ENCODE measurements around the gene XKRX. TPM values are rescaled to one million over a fixed set of nuclear protein-coding genes. Genes with fewer than 3 reads are reported as not detected.

The XKRX gene
- total and polyA plus RNA-seq, 2 donors (not counting 1 experiment from before 2014, with no cell fraction given), result 0.02 to 0.17 TPM

GRCh38 chrX:100964362-100964761, 35.6 kb upstream of the XKRX start:
- DNase-seq (ENCODE audit: low read depth in 2 of 2), result no peak
- H3K27ac ChIP-seq (ENCODE audit: insufficient read depth, low read length), result no peak overlapping the region
- H2AFZ ChIP-seq (ENCODE audit: low read length), result no peak overlapping the region
- no peaks in the 10 kb centered on the region for H3K27me3 ChIP-seq (ENCODE audit: control insufficient read depth, insufficient read depth, low read length)
- H3K4me3 ChIP-seq (replicated peaks in 1 of 4; ENCODE audit: control extremely low read depth in 1 of 4, insufficient read depth in 1 of 4, low read depth in 3 of 4, low read length in 4 of 4), result no peak overlapping the region
- H3K4me1 ChIP-seq (ENCODE audit: control insufficient read depth, extremely low read depth, insufficient read depth, low read length), result no peaks in the 10 kb centered on the region
- H3K9me3 ChIP-seq (ENCODE audit: control insufficient read depth, insufficient read depth, low read depth, low read length), result no peaks in the 10 kb centered on the region
- TF ChIP-seq EZH2 (IDR thresholded peaks at IDR 0.05; ENCODE audit: low read length, missing control alignments) (no peak), CTCF (conservative IDR thresholded peaks at IDR 0.05 in 1 of 2, IDR thresholded peaks at IDR 0.05 in 1 of 2; ENCODE audit: low read depth in 1 of 2, low read length in 2 of 2) (no peak)
- no peaks in the 10 kb centered on the region for H4K20me1 ChIP-seq (ENCODE audit: control insufficient read depth, extremely low read depth, insufficient read depth, low read length)
- no peaks in the 10 kb centered on the region for H3K36me3 ChIP-seq (ENCODE audit: control insufficient read depth, insufficient read depth, low read length)
- H3K9ac ChIP-seq (ENCODE audit: insufficient read depth, low read length), result no peak overlapping the region
- no peaks in the 10 kb centered on the region for H3K79me2 ChIP-seq (ENCODE audit: control insufficient read depth, insufficient read depth, low read length)
- no peak overlapping the region for H3K4me2 ChIP-seq (ENCODE audit: extremely low read depth, insufficient read depth, low read length)

- Histone ChIP-seq H3K4me2 (ENCODE audit: extremely low read depth, insufficient read depth, low read length) (no peak overlapping the region), H3K9me3 (ENCODE audit: control insufficient read depth, insufficient read depth, low read depth, low read length) (no peaks in the 10 kb centered on the region), H2AFZ (ENCODE audit: low read length) (no peak overlapping the region), H3K9ac (ENCODE audit: insufficient read depth, low read length) (no peak overlapping the region), H3K36me3 (ENCODE audit: control insufficient read depth, insufficient read depth, low read length) (no peaks in the 10 kb centered on the region), H3K27ac (ENCODE audit: insufficient read depth, low read length) (no peak overlapping the region), H4K20me1 (ENCODE audit: control insufficient read depth, extremely low read depth, insufficient read depth, low read length) (no peaks in the 10 kb centered on the region), H3K27me3 (ENCODE audit: control insufficient read depth, insufficient read depth, low read length) (no peaks in the 10 kb centered on the region), H3K79me2 (ENCODE audit: control insufficient read depth, insufficient read depth, low read length) (no peaks in the 10 kb centered on the region), H3K4me1 (ENCODE audit: control insufficient read depth, extremely low read depth, insufficient read depth, low read length) (no peaks in the 10 kb centered on the region), H3K4me3 (replicated peaks in 1 of 4; ENCODE audit: control extremely low read depth in 1 of 4, insufficient read depth in 1 of 4, low read depth in 3 of 4, low read length in 4 of 4) (no peak overlapping the region)
- TF ChIP-seq CTCF (conservative IDR thresholded peaks at IDR 0.05 in 1 of 2, IDR thresholded peaks at IDR 0.05 in 1 of 2; ENCODE audit: low read depth in 1 of 2, low read length in 2 of 2) (no peak), EZH2 (IDR thresholded peaks at IDR 0.05; ENCODE audit: low read length, missing control alignments) (no peak)
- no peak for DNase-seq (ENCODE audit: low read depth in 2 of 2)
These were observed 34.1 kb upstream of the XKRX start for GRCh38 chrX:100962811-100963210.

- no peaks in the 10 kb centered on the region for H3K4me1 ChIP-seq (ENCODE audit: control insufficient read depth, extremely low read depth, insufficient read depth, low read length)
- H3K9me3 ChIP-seq (ENCODE audit: control insufficient read depth, insufficient read depth, low read depth, low read length), result no peaks in the 10 kb centered on the region
- no peak overlapping the region for H2AFZ ChIP-seq (ENCODE audit: low read length)
- no peak overlapping the region for H3K9ac ChIP-seq (ENCODE audit: insufficient read depth, low read length)
- no peaks in the 10 kb centered on the region for H3K36me3 ChIP-seq (ENCODE audit: control insufficient read depth, insufficient read depth, low read length)
- H4K20me1 ChIP-seq (ENCODE audit: control insufficient read depth, extremely low read depth, insufficient read depth, low read length), result no peaks in the 10 kb centered on the region
- TF ChIP-seq CTCF (conservative IDR thresholded peaks at IDR 0.05 in 1 of 2, IDR thresholded peaks at IDR 0.05 in 1 of 2; ENCODE audit: low read depth in 1 of 2, low read length in 2 of 2) (no peak), EZH2 (IDR thresholded peaks at IDR 0.05; ENCODE audit: low read length, missing control alignments) (no peak)
- no peak overlapping the region for H3K4me2 ChIP-seq (ENCODE audit: extremely low read depth, insufficient read depth, low read length)
- no peak overlapping the region for H3K4me3 ChIP-seq (replicated peaks in 1 of 4; ENCODE audit: control extremely low read depth in 1 of 4, insufficient read depth in 1 of 4, low read depth in 3 of 4, low read length in 4 of 4)
- DNase-seq (ENCODE audit: low read depth in 2 of 2), result no peak
- no peak overlapping the region for H3K27ac ChIP-seq (ENCODE audit: insufficient read depth, low read length)
- H3K79me2 ChIP-seq (ENCODE audit: control insufficient read depth, insufficient read depth, low read length), result no peaks in the 10 kb centered on the region
- H3K27me3 ChIP-seq (ENCODE audit: control insufficient read depth, insufficient read depth, low read length), result no peaks in the 10 kb centered on the region
These were observed 19.8 kb upstream of the XKRX start for GRCh38 chrX:100948557-100948956.
